Ovary (tissue), 9 donors: ENCODE data around the gene MAST4. TPM values are rescaled to one million over a fixed set of nuclear protein-coding genes. Genes with fewer than 3 reads are reported as not detected.

Experiments used
- DNase-seq, 5 donors: peaks; one replicate each; pipeline ENCODE4 v3.0.0-alpha.2; 2019 to 2020
- H3K27ac ChIP-seq, 2 donors: fragments of 200-600 bp; one replicate each; pipeline versions ENCODE4 v1.5.1 to v1.8.0; 2019 to 2022
- H3K27me3 ChIP-seq: fragments of 200-600 bp; one replicate; pipeline ENCODE4 v1.8.0; 2022
- H3K36me3 ChIP-seq: fragments of 200-600 bp; sonication (generic); one replicate; pipeline ENCODE4 v1.5.1; 2019
- H3K4me1 ChIP-seq: one replicate; pipeline ENCODE4 v1.8.1; 2013; ENCODE audit warnings: mild to moderate bottlenecking, moderate library complexity; ENCODE audit not compliant: insufficient read depth
- H3K4me3 ChIP-seq: fragments of 200-600 bp; sonication (generic); one replicate; pipeline ENCODE4 v1.5.1; 2017
- H3K9me3 ChIP-seq, 2 donors: fragments of 200-600 bp in 1 of 2; sonication (generic) in 1 of 2; one replicate each; pipeline versions ENCODE4 v1.5.1 to v1.8.1; 2013 to 2019; ENCODE audit warnings: mild to moderate bottlenecking in 1 of 2, moderate library complexity in 1 of 2
- EP300 ChIP-seq: sonication (generic); formaldehyde crosslinking; IDR thresholded peaks from one replicate; pipeline ENCODE4 v1.6.1; 2017; ENCODE audit warnings: antibody characterized with exemption
- POLR2A ChIP-seq: fragments of 450-650 bp; IDR thresholded peaks from one replicate; pipeline ENCODE4 v1.6.1; 2017; ENCODE audit warnings: antibody characterized with exemption, mild to moderate bottlenecking, moderate library complexity
- WGBS, 3 donors: extraction: QIAGEN DNeasy Blood & Tissue Kit in 1 of 3; methylation state at CpG; one replicate each; pipeline versions ENCODE4 v1.1.5 to v1.1.7; 2013 to 2017; 5-methylcytosine and 5-hydroxymethylcytosine counted together
- intact Hi-C, 4 donors: fragments of 100-400 bp; cut with DNase I; formaldehyde crosslinking; loops; one replicate each; pipeline versions ENCODE4 v1.11.0 to v1.15.1; 2022 to 2023
- polyA plus RNA-seq, 2 donors: library from polyadenylated mRNA; stranded (reverse); fragments of 200-250 nt in 1 of 2; fragments of 350-450 nt in 1 of 2; fragmentation: Illumina TruSeq in 1 of 2; extraction: RNeasy Lipid Tissue Mini Kit (QIAGEN cat#74804) in 1 of 2; gene quantifications; one replicate each; pipeline ENCODE4 v1.2.3, GENCODE V29; 2013 to 2014
- total RNA-seq, 7 donors: library from RNA; depleted of rRNA in 2 of 7; stranded (reverse); fragments of >200 nt in 2 of 7; fragmentation: NEBNext Ultra II Directional in 3 of 7; extraction: Animal tissue kit (Norgen Biotek cat#: 25700) in 3 of 7; gene quantifications; one replicate each; pipeline versions ENCODE4 v1.1.0 to v1.2.4, GENCODE V29; 2016 to 2023
- TF ChIP-seq, protein P1 (sequence below), 3 donors: fragments of 450-650 bp in 2 of 3; fragments of 200-600 bp in 1 of 3; IDR thresholded peaks; one replicate each; pipeline versions ENCODE4 v1.5.1 to v1.8.0; 2016 to 2022; ENCODE audit warnings: antibody characterized with exemption in 3 of 3, mild to moderate bottlenecking in 1 of 3
- donor health status: DM: no; HTN: no; CAD: no; lungs with moderate emphysema.
- donor health status: DM: no; HTN: no; CAD: no.
- donor health status: Bipolar disorder and iron deficiency.
- donor health status: DM: yes; HTN: yes; CAD: no.
- donor health status: DM: no; HTN: no; CAD: no.
- donor health status: DM: yes; HTN: yes; CAD: no.

Gene MAST4
- total and polyA plus RNA-seq, 9 donors: 11.6 to 86.3 (median 57.6) TPM

DNA sequence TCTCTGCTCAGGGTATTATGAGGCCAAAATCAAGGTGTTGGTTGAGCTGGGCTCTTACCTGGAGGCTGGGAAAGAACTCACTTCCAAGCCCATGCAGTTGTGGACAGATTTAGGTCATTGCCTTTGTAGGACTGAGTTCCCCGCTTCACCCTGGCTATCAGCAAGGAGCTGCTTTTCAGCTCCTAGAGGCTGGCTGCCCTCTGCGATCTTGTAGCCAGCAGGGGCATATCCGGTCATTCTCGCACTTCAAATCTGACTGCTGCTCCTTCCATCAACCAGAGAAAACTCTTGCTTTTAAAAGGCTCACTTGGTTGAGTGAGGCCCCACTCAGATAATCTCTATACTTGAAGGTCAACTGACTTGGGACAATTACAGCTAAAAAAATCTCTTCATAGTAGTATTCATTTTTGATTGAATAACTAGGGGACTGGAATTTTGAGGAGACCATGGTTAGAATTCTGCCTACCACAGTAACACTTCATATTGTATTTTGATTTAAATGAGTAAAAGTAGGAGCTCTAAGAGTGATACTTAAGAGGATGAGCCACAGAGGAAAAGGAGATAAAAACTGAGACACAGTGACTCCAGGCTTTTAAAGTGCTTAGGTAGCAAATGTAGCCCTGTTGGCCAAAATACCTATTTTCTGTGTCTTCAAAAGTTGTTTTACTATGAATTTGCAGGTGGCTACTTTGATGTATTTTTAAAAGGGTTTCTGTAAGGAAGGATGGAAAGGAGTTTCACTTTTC lies 463.0 kb downstream of the MAST4 start:
- Histone ChIP-seq H3K4me1 (peaks cover 2% of the 10 kb centered on the region), H3K27ac (no peak overlapping the region), H3K4me3 (no peak overlapping the region), H3K36me3 (no peaks in the 10 kb centered on the region), H3K9me3 (no peaks in the 10 kb centered on the region), H3K27me3 (no peaks in the 10 kb centered on the region)
- intact Hi-C loops: no loop called here
- TF ChIP-seq POLR2A: no peak
- TF ChIP-seq EP300: no peak
- TF ChIP-seq, protein P1, sequence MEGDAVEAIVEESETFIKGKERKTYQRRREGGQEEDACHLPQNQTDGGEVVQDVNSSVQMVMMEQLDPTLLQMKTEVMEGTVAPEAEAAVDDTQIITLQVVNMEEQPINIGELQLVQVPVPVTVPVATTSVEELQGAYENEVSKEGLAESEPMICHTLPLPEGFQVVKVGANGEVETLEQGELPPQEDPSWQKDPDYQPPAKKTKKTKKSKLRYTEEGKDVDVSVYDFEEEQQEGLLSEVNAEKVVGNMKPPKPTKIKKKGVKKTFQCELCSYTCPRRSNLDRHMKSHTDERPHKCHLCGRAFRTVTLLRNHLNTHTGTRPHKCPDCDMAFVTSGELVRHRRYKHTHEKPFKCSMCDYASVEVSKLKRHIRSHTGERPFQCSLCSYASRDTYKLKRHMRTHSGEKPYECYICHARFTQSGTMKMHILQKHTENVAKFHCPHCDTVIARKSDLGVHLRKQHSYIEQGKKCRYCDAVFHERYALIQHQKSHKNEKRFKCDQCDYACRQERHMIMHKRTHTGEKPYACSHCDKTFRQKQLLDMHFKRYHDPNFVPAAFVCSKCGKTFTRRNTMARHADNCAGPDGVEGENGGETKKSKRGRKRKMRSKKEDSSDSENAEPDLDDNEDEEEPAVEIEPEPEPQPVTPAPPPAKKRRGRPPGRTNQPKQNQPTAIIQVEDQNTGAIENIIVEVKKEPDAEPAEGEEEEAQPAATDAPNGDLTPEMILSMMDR (IDR thresholded peaks at IDR 0.05): no peak
- 87 to 93% (median 89%) methylated on average over 4 of the region's 4 CpGs for WGBS, 3 donors
- no peak for DNase-seq

DNA sequence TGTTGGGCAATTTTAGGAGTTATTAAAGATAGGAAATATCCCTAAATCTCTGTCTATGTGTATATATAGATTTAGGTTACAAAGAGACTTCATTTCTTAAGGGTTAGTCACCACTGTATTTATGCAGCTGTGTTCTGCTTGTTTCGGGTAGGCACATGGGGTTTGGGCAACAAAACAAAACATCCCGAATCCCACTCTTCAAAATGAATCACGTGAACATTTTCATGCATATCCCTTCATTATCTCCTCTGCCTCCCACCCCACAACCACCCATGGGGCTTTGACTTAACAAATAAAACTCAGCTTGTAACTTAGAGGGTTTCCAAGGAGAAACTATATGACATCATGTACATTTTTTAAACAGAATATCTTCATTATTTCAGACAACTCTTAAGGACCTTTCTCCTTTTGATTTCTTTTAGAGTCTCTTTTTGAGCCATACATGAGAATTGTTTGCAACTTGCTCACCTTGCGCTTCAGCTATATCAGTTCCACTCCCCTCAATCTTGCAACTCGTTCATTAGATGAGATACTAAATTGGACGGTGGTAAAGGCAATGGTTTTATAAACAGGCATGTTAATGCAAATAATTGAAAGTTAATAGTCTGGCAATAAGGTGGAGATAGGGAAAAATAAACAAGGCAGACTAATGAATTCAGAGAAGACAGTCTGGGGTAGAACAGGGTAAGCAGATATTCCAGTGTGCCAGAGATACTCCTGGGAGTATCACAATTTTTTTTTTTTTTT lies 463.7 kb downstream of the MAST4 start:
- TF ChIP-seq, protein P1 (IDR thresholded peaks at IDR 0.05): no peak
- no peak for TF ChIP-seq POLR2A
- Histone ChIP-seq H3K4me1 (peaks cover 2% of the 10 kb centered on the region), H3K36me3 (no peaks in the 10 kb centered on the region), H3K27ac (no peak overlapping the region), H3K27me3 (no peaks in the 10 kb centered on the region), H3K4me3 (no peak overlapping the region), H3K9me3 (no peaks in the 10 kb centered on the region)
- WGBS, 3 donors: 52 to 72% (median 59%) methylated on average over 6 of the region's 6 CpGs
- no peak for DNase-seq
- intact Hi-C loops: no loop called here

GRCh38 chr5:67061511-67061910 lies 465.3 kb downstream of the MAST4 start:
- WGBS, 3 donors: 97 to 100% (median 98%) methylated on average over 1 of the region's 1 CpG
- TF ChIP-seq, protein P1 (IDR thresholded peaks at IDR 0.05): no peak
- no peak for TF ChIP-seq POLR2A
- no peak for TF ChIP-seq EP300

GRCh38 chr5:67063055-67063454 lies 466.9 kb downstream of the MAST4 start:
- intact Hi-C loops: no loop called here
- TF ChIP-seq EP300 (no peak), POLR2A (no peak)
- TF ChIP-seq, protein P1 (IDR thresholded peaks at IDR 0.05): no peak
- Histone ChIP-seq H3K27ac (no peak overlapping the region), H3K36me3 (no peaks in the 10 kb centered on the region), H3K4me3 (no peak overlapping the region), H3K9me3 (no peaks in the 10 kb centered on the region), H3K4me1 (peaks cover 2% of the 10 kb centered on the region), H3K27me3 (no peaks in the 10 kb centered on the region)
- no peak for DNase-seq
- WGBS, 3 donors: 90 to 93% (median 91%) methylated on average over 3 of the region's 3 CpGs

More at GRCh38 chr5:67061511-67061910, 465.3 kb downstream of the MAST4 start:
- Histone ChIP-seq H3K36me3 (no peaks in the 10 kb centered on the region), H3K27me3 (no peaks in the 10 kb centered on the region), H3K4me1 (peaks cover 2% of the 10 kb centered on the region), H3K9me3 (no peaks in the 10 kb centered on the region), H3K27ac (no peak overlapping the region), H3K4me3 (no peak overlapping the region)
- intact Hi-C loops: no loop called here
- no peak for DNase-seq
